Choroid plexus epithelial cell (primary cell): ENCODE measurements around the gene NKPD1.
A peak's percentile ranks its signal among the peaks of the same experiment; 100 is the strongest.

Source experiments
- DNase-seq: peaks from one replicate; pipeline ENCODE4 v3.0.0-alpha.2; 2010; ENCODE audit warnings: low read depth
- H3K4me3 ChIP-seq: 2 replicates; pipeline ENCODE4 v1.5.1; 2011; ENCODE audit warnings: low read depth, mild to moderate bottlenecking, control low read depth, low read length, moderate library complexity
- TF ChIP-seq, protein P1 (sequence below): conservative IDR thresholded peaks from 2 replicates; pipeline ENCODE4 v1.5.1; 2011; ENCODE audit warnings: low read depth, mild to moderate bottlenecking, control low read depth, inconsistent platforms, low read length, moderate library complexity

The NKPD1 gene

DNA sequence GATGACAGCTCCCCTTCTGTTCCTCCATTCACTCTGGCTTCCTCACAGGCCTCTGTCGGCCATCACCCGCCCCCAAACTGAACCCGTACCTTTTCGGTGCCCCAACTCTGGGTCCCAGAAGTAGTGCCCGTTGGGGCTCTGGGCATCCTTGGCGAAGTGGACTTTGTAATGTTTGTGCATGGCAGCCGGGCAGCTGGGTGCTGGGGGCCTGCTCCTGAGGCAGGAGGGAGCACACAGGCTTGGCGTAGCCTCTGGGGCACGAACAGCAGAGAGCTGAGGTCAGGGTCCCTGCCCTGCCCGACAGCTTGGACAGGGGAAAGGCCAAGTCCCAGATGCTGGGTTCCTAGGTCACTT is 834 bp downstream of the NKPD1 start:
- TF ChIP-seq, protein P1, sequence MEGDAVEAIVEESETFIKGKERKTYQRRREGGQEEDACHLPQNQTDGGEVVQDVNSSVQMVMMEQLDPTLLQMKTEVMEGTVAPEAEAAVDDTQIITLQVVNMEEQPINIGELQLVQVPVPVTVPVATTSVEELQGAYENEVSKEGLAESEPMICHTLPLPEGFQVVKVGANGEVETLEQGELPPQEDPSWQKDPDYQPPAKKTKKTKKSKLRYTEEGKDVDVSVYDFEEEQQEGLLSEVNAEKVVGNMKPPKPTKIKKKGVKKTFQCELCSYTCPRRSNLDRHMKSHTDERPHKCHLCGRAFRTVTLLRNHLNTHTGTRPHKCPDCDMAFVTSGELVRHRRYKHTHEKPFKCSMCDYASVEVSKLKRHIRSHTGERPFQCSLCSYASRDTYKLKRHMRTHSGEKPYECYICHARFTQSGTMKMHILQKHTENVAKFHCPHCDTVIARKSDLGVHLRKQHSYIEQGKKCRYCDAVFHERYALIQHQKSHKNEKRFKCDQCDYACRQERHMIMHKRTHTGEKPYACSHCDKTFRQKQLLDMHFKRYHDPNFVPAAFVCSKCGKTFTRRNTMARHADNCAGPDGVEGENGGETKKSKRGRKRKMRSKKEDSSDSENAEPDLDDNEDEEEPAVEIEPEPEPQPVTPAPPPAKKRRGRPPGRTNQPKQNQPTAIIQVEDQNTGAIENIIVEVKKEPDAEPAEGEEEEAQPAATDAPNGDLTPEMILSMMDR, result no peak
- H3K4me3 ChIP-seq, result no peak overlapping the region
- no peak for DNase-seq

DNA sequence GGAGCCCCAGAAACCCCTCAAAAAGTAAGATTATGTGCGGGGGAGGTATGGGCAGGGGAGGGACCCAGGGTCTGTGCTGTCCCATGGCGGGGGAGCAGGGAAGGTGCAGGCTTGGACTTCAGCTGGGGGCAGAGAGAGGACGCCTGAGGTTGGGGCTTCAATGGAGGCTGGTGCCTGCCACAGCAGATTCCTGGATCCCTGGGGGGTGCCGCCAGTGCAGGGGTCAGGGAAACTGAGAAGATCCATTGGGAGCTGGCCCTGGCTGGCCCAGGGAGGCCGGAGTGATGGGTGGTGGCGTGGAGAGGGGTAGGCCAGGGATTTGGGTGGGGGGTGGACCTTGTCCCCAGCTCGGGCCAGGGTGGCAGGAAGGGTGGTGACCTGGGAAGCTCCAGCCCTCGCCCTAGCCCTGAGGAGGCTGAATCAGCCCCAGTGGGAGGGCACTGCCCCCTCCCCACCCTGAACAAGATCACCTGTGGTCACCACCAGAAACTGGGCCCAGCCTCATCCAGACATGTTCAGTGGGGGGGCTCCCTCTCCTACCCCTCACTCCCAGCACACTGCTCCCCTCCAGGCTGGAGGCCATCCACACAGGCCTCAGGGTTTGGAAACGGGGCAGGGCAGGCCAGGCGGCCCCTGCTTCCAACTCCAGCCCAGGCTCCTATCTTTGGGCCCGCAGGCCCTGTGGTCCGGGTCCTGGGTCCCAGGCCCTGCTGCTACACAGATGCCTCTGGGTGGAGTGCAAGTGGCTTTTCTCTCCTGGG is 1.4 kb downstream of the NKPD1 start:
- H3K4me3 ChIP-seq, result no peak overlapping the region
- TF ChIP-seq, protein P1, result no peak
- no peak for DNase-seq

DNA sequence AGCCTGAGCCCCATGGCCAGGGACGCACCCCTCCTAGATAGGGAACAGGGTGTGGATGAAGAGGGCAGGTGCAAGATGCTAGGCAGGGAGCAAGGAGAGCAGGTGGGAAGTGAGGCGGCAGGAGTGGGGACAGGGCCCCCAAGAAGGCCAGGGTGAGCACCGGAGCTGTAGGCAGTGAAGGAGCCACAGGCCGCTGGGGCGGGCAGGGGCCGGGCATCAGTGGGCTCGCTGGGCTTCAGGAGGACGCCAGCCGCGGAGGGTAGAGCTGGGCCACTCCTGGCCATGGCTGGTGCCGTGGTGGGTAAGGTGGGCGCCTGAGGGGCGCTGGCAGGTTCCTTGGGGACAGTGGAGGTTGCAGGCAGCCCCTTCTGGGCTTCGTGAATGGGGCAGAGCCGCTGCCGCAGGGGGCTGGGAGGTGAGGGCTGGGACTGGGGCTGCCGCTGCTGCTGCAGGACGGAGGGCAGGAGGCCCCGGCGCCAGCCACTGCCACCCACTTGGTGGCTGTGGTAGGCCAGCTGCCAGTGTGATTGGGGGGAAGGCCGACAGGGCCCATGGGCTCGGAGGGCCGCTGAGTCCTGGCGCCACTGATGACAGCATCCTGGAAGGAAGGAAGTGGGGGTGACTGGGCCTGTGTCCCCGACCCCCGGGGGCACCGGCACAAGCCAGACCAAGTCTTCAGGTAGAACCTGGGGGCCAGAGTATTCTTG is 2.1 kb downstream of the NKPD1 start:
- TF ChIP-seq, protein P1, result no peak
- DNase-seq, result no peak
- H3K4me3 ChIP-seq, result no peak overlapping the region

DNA sequence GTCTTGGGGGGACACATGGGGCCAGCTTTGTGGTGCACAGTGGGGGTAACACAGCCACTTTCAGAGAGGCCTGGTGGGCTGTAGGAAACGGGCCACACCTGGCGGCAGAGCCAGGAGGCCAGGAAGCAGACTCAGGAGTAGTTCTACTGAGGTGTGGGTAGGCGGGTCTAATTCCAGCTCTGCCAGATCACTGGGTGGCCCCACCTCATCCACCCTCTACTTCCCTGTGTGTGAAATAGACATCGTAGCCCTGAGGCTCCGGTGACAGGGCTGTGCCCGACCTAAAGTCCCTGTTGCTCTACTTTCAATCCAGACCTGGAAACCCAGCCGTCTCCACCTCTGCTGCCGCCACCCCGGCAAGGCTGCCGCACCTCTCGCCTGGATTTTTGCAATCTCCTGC is 4.0 kb downstream of the NKPD1 start:
- H3K4me3 ChIP-seq, result no peak overlapping the region
- TF ChIP-seq, protein P1, result no peak
- no peak for DNase-seq

DNA sequence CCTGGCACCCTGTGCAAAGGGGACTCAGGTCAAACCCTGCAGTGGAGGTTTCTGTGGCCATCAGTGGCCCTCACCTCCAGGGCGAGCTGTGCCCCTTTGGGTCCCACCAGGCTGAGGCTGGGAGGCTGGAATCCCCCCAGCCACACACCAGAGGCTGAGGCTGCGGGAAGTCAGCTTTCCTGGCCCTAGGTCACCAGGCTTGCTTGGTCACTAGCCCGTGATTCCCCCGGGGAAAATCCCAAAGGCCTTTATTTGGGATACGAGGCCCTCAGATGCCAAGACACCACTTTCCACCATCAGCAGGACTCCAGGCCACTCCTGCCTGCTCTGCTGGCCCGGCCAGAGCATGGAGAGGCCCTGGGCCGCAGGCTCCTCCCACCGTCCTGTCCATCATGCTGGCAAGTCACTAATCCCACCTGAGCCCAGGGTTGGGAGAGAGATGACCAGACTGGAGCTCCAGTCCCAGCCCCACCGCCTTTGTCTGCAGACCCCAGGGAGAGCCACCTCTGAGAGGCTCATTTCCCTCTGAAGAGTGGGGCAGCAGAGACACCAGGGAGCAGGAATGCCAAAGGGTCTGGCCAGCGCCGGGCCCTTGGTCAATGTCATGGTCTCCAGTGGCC is 4.7 kb downstream of the NKPD1 start:
- DNase-seq, result no peak
- TF ChIP-seq, protein P1, result no peak
- H3K4me3 ChIP-seq, result no peak overlapping the region

DNA sequence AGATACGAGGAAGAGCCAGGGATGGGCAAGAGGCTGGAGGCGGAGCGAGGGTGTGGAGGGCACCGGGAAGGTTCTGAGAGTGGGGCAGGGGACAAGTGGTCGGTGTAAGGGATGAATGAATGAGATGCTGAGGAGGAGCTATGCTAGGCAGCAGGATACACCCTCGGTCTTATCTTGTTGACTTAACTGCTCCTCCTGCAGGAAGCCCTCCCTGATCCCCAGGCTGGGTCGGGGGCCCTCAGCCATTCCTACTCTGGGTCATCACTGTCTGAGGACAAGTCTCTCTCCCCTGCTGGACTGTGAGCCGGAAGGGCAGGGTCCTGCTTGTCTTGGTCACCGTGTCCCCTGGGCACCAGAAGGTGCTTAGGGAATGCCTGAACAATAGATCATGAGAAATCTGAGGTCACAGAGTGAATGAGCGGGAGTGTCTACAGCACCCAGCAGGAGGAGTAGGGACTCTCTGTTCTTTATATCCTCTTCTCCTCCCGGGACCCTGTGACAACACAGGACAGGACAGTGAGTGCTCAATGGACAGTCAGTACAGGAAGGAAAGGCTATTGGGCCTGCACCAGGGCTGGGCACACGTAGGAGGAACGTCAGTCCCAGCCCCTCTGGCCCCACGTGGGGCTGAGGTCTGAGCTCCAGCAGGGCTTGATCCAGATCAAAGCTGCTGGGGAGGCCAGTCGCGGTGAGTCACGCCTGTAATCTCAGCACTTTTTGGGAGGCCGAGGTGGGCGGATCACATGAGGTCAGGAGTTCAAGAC is 6.5 kb downstream of the NKPD1 start:
- peak; percentile 96 for DNase-seq
- no peak overlapping the region for H3K4me3 ChIP-seq
- TF ChIP-seq, protein P1, result peak; percentile 11
